ENCODE measurements around the gene REXO4. TPM values are rescaled to one million over a fixed set of nuclear protein-coding genes. Genes with fewer than 3 reads are reported as not detected.

Gene REXO4
- total and polyA plus RNA-seq, 2 of the 13 experiments (the other 11 are each of a cell fraction or from before 2014, with no cell fraction given), result 18.5 to 30.4 TPM

- no peak for TF ChIP-seq TBP (CRISPR knock-in tag; IDR thresholded peaks at IDR 0.05)
- no peak for TF ChIP-seq MIER3 (CRISPR knock-in tag; IDR thresholded peaks at IDR 0.05; ENCODE audit: borderline replicate concordance)
- TF ChIP-seq, protein P1, sequence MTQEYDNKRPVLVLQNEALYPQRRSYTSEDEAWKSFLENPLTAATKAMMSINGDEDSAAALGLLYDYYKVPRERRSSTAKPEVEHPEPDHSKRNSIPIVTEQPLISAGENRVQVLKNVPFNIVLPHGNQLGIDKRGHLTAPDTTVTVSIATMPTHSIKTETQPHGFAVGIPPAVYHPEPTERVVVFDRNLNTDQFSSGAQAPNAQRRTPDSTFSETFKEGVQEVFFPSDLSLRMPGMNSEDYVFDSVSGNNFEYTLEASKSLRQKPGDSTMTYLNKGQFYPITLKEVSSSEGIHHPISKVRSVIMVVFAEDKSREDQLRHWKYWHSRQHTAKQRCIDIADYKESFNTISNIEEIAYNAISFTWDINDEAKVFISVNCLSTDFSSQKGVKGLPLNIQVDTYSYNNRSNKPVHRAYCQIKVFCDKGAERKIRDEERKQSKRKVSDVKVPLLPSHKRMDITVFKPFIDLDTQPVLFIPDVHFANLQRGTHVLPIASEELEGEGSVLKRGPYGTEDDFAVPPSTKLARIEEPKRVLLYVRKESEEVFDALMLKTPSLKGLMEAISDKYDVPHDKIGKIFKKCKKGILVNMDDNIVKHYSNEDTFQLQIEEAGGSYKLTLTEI (CRISPR knock-in tag; conservative IDR thresholded peaks at IDR 0.05), result no peak
- TF ChIP-seq GABPA (IDR thresholded peaks at IDR 0.05; ENCODE audit: low read depth, low read length), result no peak
- no peak for TF ChIP-seq GABPA (CRISPR knock-in tag; IDR thresholded peaks at IDR 0.05; ENCODE audit: low read depth)
- no peak for TF ChIP-seq PLSCR1 (CRISPR knock-in tag; IDR thresholded peaks at IDR 0.05; ENCODE audit: borderline replicate concordance)
- no peak for TF ChIP-seq SAFB2 (CRISPR knock-in tag; IDR thresholded peaks at IDR 0.05; ENCODE audit: borderline replicate concordance, low read depth)
- TF ChIP-seq, protein P2, sequence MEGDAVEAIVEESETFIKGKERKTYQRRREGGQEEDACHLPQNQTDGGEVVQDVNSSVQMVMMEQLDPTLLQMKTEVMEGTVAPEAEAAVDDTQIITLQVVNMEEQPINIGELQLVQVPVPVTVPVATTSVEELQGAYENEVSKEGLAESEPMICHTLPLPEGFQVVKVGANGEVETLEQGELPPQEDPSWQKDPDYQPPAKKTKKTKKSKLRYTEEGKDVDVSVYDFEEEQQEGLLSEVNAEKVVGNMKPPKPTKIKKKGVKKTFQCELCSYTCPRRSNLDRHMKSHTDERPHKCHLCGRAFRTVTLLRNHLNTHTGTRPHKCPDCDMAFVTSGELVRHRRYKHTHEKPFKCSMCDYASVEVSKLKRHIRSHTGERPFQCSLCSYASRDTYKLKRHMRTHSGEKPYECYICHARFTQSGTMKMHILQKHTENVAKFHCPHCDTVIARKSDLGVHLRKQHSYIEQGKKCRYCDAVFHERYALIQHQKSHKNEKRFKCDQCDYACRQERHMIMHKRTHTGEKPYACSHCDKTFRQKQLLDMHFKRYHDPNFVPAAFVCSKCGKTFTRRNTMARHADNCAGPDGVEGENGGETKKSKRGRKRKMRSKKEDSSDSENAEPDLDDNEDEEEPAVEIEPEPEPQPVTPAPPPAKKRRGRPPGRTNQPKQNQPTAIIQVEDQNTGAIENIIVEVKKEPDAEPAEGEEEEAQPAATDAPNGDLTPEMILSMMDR (CRISPR knock-in tag; IDR thresholded peaks at IDR 0.05), result peak; percentile 88
- TF ChIP-seq ZC3H13 (CRISPR knock-in tag; IDR thresholded peaks at IDR 0.05), result no peak; the same call in 1 of the 2 replicates
- no peak for TF ChIP-seq CENPX (CRISPR knock-in tag; IDR thresholded peaks at IDR 0.05)
- TF ChIP-seq SMAD1 (CRISPR knock-in tag; IDR thresholded peaks at IDR 0.05; ENCODE audit: borderline replicate concordance, low read depth), result 0 out of 2 replicates have a peak, but pooled peaks have one; percentile 14
- no peak for TF ChIP-seq KDM6A (CRISPR knock-in tag; IDR thresholded peaks at IDR 0.05; ENCODE audit: low read depth)
- TF ChIP-seq, protein P3, sequence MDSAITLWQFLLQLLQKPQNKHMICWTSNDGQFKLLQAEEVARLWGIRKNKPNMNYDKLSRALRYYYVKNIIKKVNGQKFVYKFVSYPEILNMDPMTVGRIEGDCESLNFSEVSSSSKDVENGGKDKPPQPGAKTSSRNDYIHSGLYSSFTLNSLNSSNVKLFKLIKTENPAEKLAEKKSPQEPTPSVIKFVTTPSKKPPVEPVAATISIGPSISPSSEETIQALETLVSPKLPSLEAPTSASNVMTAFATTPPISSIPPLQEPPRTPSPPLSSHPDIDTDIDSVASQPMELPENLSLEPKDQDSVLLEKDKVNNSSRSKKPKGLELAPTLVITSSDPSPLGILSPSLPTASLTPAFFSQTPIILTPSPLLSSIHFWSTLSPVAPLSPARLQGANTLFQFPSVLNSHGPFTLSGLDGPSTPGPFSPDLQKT (CRISPR knock-in tag; IDR thresholded peaks at IDR 0.05; ENCODE audit: borderline replicate concordance), result no peak
- no peak for TF ChIP-seq NFYC (CRISPR knock-in tag; IDR thresholded peaks at IDR 0.05)
- TF ChIP-seq, protein P4, sequence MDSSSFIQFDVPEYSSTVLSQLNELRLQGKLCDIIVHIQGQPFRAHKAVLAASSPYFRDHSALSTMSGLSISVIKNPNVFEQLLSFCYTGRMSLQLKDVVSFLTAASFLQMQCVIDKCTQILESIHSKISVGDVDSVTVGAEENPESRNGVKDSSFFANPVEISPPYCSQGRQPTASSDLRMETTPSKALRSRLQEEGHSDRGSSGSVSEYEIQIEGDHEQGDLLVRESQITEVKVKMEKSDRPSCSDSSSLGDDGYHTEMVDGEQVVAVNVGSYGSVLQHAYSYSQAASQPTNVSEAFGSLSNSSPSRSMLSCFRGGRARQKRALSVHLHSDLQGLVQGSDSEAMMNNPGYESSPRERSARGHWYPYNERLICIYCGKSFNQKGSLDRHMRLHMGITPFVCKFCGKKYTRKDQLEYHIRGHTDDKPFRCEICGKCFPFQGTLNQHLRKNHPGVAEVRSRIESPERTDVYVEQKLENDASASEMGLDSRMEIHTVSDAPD (CRISPR knock-in tag; IDR thresholded peaks at IDR 0.05), result peak; percentile 92
- TF ChIP-seq TBX2 (CRISPR knock-in tag; IDR thresholded peaks at IDR 0.05; ENCODE audit: borderline replicate concordance), result no peak
- no peak for TF ChIP-seq NFE2L2 (IDR thresholded peaks at IDR 0.05; ENCODE audit: low read length)
- TF ChIP-seq HOMEZ (CRISPR knock-in tag; IDR thresholded peaks at IDR 0.05; ENCODE audit: low read depth), result no peak
- TF ChIP-seq ZBTB20 (CRISPR knock-in tag; IDR thresholded peaks at IDR 0.05; ENCODE audit: borderline replicate concordance, low read depth), result no peak
- no peak for TF ChIP-seq ZNF414 (CRISPR knock-in tag; IDR thresholded peaks at IDR 0.05)
- no peak for TF ChIP-seq ZC3H4 (CRISPR knock-in tag; IDR thresholded peaks at IDR 0.05; ENCODE audit: borderline replicate concordance)
These were observed 13.9 kb downstream of the REXO4 start (continued) for GRCh38 chr9:133403766-133404453.
